GM23338 (cell line): ENCODE data around the gene SH3TC2. TPM values are rescaled to one million over a fixed set of nuclear protein-coding genes. Genes with fewer than 3 reads are reported as not detected.
A peak's percentile ranks its signal among the peaks of the same experiment; 100 is the strongest.

Experiments
- ATAC-seq: fragments of 200-7000 bp; cut with Tn5 transposase; 3 replicates; pipeline ENCODE4 v1.9.1; 2020
- DNase-seq: peaks from one replicate; pipeline ENCODE4 v3.0.0-alpha.2; 2015; ENCODE audit warnings: low spot score
- H2AFZ ChIP-seq: fragments of 200-600 bp; sonication (generic); 2 replicates; pipeline ENCODE4 v1.8.0; 2016; ENCODE audit warnings: antibody characterized with exemption, mild to moderate bottlenecking, moderate library complexity
- H3F3A ChIP-seq: fragments of 200-600 bp; sonication (generic); replicated peaks from 2 replicates; pipeline ENCODE4 v1.8.0; 2017; ENCODE audit warnings: antibody characterized with exemption, mixed run types, low read depth
- H3K27ac ChIP-seq: fragments of 200-600 bp; sonication (generic); 2 replicates; pipeline ENCODE4 v1.6.1; 2016; ENCODE audit warnings: low read depth
- H3K27me3 ChIP-seq: fragments of 200-600 bp; sonication (generic); 2 replicates; pipeline ENCODE4 v1.8.0; 2016; ENCODE audit warnings: mild to moderate bottlenecking, mixed run types, moderate library complexity; ENCODE audit not compliant: insufficient read depth
- H3K36me3 ChIP-seq: fragments of 200-600 bp; sonication (generic); 2 replicates; pipeline ENCODE4 v1.8.0; 2016; ENCODE audit warnings: mild to moderate bottlenecking; ENCODE audit not compliant: insufficient read depth
- H3K4me1 ChIP-seq: fragments of 200-600 bp; sonication (generic); 2 replicates; pipeline ENCODE4 v1.8.0; 2016; ENCODE audit warnings: mild to moderate bottlenecking, moderate library complexity; ENCODE audit not compliant: insufficient read depth
- H3K4me2 ChIP-seq: fragments of 200-600 bp; sonication (generic); 2 replicates; pipeline ENCODE4 v1.7.1; 2017; ENCODE audit warnings: mixed run types
- H3K4me3 ChIP-seq: fragments of 200-600 bp; sonication (generic); 2 replicates; pipeline ENCODE4 v1.6.1; 2016; ENCODE audit warnings: mixed run types
- H3K79me2 ChIP-seq: fragments of 200-600 bp; sonication (generic); replicated peaks from 2 replicates; pipeline ENCODE4 v1.8.0; 2017; ENCODE audit warnings: mild to moderate bottlenecking; ENCODE audit not compliant: insufficient read depth
- H3K9me2 ChIP-seq: fragments of 200-600 bp; sonication (generic); 2 replicates; pipeline ENCODE4 v1.8.0; 2017; ENCODE audit not compliant: insufficient read depth
- H4K20me1 ChIP-seq: fragments of 200-600 bp; sonication (generic); replicated peaks from 2 replicates; pipeline ENCODE4 v1.8.0; 2017; ENCODE audit warnings: mild to moderate bottlenecking; ENCODE audit not compliant: insufficient read depth
- H3K27ac Mint-ChIP-seq: 2 replicates; pipeline ENCODE4 v1.8.0; 2020; ENCODE audit warnings: inconsistent platforms, mild to moderate bottlenecking, moderate library complexity, mixed read lengths
- H3K27me3 Mint-ChIP-seq: 3 replicates; pipeline ENCODE4 v1.8.0; 2022; ENCODE audit warnings: low read depth, mild to moderate bottlenecking, moderate library complexity, mixed read lengths, inconsistent platforms; ENCODE audit not compliant: insufficient read depth, poor library complexity
- H3K36me3 Mint-ChIP-seq: 3 replicates; pipeline ENCODE4 v1.8.0; 2021; ENCODE audit warnings: low read depth, mild to moderate bottlenecking, inconsistent platforms, moderate library complexity, mixed read lengths
- H3K4me1 Mint-ChIP-seq: 3 replicates; pipeline ENCODE4 v1.8.0; 2020; ENCODE audit warnings: mild to moderate bottlenecking, inconsistent platforms, mixed read lengths
- H3K4me3 Mint-ChIP-seq: 3 replicates; pipeline ENCODE4 v1.8.0; 2021; ENCODE audit warnings: moderate library complexity, mild to moderate bottlenecking, inconsistent platforms, mixed read lengths
- H3K9me3 Mint-ChIP-seq: 3 replicates; pipeline ENCODE4 v1.8.0; 2020; ENCODE audit warnings: moderate library complexity, mild to moderate bottlenecking, inconsistent platforms, mixed read lengths
- ZNF114 ChIP-seq: fragments of 250-450 bp; sonication (Bioruptor Pico); IDR thresholded peaks from 2 replicates; pipeline ENCODE4 v1.5.0; 2020; ENCODE audit warnings: mild to moderate bottlenecking, moderate library complexity
- long read RNA-seq: library from polyadenylated mRNA; unstranded; transcript quantifications from one replicate; pipeline ENCODE4 v2.0.0, GENCODE V29; 2020; ENCODE audit not compliant: unreplicated experiment
- polyA plus RNA-seq: library from polyadenylated mRNA; unstranded; fragments of >200 nt; fragmentation: Nextera tagmentation; extraction: Ambion mirVana; gene quantifications from 2 replicates; pipeline ENCODE4 v1.2.1, GENCODE V29; 2016
- total RNA-seq: library from RNA; depleted of rRNA; stranded (reverse); fragments of >200 nt; shearing (Covaris generic); gene quantifications from 2 replicates; pipeline ENCODE4 v1.2.3, GENCODE V29; 2014; rRNA removed
- TF ChIP-seq, protein P1 (sequence below): fragments of 250-450 bp; sonication (Bioruptor Pico); IDR thresholded peaks from 2 replicates; pipeline ENCODE4 v1.5.0; 2020; ENCODE audit warnings: mild to moderate bottlenecking, moderate library complexity
- TF ChIP-seq, protein P2 (sequence below), 2 experiments: fragments of 200-600 bp in 1 of 2; sonication (generic) in 1 of 2; conservative IDR thresholded peaks; 2 replicates each; pipeline versions ENCODE4 v1.5.1 to v1.6.1; 2016 to 2017; ENCODE audit warnings: antibody characterized with exemption in 2 of 2, low read depth in 2 of 2, mild to moderate bottlenecking in 2 of 2, moderate library complexity in 1 of 2

Gene SH3TC2
- total RNA-seq (0.04 and 0.17 TPM in 2 replicates), polyA plus RNA-seq (0.10 TPM in 1 of 2 replicates, not detected in the other)
- long read RNA-seq, partial matches to known transcripts = 0 of 1 reads
- long read RNA-seq, other reads (novel, unspliced or antisense) = 1 of 1 reads

DNA sequence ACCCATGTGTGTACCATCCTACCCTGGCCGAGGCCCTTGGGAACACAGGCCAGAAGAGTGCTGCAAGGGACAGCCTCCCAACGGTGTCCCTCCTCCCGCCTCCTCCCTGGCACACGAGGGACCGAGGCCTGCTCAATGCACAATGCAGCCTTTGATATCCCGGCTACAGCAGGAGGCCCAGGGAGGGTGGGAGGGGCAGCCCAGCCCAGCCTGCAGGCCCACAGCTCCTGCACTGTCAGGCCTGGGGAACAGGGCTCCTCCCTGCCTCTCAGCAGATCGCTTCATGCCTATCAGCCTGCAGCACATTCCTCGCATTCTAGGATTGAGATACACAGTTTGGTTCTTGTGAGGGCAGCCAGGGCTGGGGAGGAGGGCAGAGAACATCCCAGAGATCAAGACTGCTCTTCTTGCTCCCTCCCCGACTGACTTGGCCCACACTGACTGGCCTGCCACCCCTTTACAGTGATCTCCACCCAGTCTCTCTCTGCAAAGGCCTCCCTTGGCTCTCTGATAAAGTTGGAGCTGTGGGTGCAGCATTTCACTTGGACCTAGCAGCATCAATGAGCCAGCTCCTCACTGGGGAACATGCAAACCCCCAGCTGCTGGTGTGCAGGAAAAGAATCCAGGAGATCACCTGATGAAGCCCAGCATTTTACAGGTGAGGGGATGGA, at the start of gene SH3TC2:
Gene SH3TC2 (minus strand): TSS at position 46 of the 671 bp plus-strand sequence. CDS start 40 bp downstream, at position 6.
- Histone ChIP-seq H3K27ac (no peak within 1 kb of the TSS), H3K36me3 (no peaks in the 10 kb centered on the region), H3K4me1 (peaks cover 7% of the 10 kb centered on the region; the same call in 1 of the 2 replicates), H2AFZ (peak within 1 kb of the TSS; percentile 69; the same call in 1 of the 2 replicates), H3K4me2 (peak within 1 kb of the TSS; percentile 57; the same call in 1 of the 2 replicates), H4K20me1 (no peaks in the 10 kb centered on the region), H3K4me3 (no peak within 1 kb of the TSS), H3K79me2 (no peaks in the 10 kb centered on the region), H3K9me2 (no peaks in the 10 kb centered on the region; the same call in none of the 2 replicates), H3K27me3 (no peaks in the 10 kb centered on the region), H3F3A (no peaks in the 10 kb centered on the region)
- peaks cover 2% of the 10 kb centered on the region; the same call in 1 of the 3 replicates for H3K36me3 Mint-ChIP-seq
- no peak within 1 kb of the TSS for H3K4me3 Mint-ChIP-seq
- peak; percentile 84 for DNase-seq
- ATAC-seq = peak; percentile 99
- peak within 1 kb of the TSS; percentile 60 for H3K27ac Mint-ChIP-seq
- peaks cover 9% of the 10 kb centered on the region for H3K27me3 Mint-ChIP-seq
- H3K9me3 Mint-ChIP-seq = peaks cover 12% of the 10 kb centered on the region
- TF ChIP-seq, protein P1, sequence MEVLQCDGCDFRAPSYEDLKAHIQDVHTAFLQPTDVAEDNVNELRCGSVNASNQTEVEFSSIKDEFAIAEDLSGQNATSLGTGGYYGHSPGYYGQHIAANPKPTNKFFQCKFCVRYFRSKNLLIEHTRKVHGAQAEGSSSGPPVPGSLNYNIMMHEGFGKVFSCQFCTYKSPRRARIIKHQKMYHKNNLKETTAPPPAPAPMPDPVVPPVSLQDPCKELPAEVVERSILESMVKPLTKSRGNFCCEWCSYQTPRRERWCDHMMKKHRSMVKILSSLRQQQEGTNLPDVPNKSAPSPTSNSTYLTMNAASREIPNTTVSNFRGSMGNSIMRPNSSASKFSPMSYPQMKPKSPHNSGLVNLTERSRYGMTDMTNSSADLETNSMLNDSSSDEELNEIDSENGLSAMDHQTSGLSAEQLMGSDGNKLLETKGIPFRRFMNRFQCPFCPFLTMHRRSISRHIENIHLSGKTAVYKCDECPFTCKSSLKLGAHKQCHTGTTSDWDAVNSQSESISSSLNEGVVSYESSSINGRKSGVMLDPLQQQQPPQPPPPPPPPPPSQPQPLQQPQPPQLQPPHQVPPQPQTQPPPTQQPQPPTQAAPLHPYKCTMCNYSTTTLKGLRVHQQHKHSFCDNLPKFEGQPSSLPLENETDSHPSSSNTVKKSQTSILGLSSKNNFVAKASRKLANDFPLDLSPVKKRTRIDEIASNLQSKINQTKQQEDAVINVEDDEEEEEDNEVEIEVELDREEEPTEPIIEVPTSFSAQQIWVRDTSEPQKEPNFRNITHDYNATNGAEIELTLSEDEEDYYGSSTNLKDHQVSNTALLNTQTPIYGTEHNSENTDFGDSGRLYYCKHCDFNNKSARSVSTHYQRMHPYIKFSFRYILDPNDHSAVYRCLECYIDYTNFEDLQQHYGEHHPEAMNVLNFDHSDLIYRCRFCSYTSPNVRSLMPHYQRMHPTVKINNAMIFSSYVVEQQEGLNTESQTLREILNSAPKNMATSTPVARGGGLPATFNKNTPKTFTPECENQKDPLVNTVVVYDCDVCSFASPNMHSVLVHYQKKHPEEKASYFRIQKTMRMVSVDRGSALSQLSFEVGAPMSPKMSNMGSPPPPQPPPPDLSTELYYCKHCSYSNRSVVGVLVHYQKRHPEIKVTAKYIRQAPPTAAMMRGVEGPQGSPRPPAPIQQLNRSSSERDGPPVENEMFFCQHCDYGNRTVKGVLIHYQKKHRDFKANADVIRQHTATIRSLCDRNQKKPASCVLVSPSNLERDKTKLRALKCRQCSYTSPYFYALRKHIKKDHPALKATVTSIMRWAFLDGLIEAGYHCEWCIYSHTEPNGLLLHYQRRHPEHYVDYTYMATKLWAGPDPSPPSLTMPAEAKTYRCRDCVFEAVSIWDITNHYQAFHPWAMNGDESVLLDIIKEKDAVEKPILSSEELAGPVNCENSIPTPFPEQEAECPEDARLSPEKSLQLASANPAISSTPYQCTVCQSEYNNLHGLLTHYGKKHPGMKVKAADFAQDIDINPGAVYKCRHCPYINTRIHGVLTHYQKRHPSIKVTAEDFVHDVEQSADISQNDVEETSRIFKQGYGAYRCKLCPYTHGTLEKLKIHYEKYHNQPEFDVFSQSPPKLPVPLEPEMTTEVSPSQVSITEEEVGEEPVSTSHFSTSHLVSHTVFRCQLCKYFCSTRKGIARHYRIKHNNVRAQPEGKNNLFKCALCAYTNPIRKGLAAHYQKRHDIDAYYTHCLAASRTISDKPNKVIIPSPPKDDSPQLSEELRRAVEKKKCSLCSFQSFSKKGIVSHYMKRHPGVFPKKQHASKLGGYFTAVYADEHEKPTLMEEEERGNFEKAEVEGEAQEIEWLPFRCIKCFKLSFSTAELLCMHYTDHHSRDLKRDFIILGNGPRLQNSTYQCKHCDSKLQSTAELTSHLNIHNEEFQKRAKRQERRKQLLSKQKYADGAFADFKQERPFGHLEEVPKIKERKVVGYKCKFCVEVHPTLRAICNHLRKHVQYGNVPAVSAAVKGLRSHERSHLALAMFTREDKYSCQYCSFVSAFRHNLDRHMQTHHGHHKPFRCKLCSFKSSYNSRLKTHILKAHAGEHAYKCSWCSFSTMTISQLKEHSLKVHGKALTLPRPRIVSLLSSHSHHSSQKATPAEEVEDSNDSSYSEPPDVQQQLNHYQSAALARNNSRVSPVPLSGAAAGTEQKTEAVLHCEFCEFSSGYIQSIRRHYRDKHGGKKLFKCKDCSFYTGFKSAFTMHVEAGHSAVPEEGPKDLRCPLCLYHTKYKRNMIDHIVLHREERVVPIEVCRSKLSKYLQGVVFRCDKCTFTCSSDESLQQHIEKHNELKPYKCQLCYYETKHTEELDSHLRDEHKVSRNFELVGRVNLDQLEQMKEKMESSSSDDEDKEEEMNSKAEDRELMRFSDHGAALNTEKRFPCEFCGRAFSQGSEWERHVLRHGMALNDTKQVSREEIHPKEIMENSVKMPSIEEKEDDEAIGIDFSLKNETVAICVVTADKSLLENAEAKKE (CRISPR knock-in tag) = 0 out of 2 replicates have a peak, but pooled peaks have one; percentile 23
- TF ChIP-seq, protein P2, sequence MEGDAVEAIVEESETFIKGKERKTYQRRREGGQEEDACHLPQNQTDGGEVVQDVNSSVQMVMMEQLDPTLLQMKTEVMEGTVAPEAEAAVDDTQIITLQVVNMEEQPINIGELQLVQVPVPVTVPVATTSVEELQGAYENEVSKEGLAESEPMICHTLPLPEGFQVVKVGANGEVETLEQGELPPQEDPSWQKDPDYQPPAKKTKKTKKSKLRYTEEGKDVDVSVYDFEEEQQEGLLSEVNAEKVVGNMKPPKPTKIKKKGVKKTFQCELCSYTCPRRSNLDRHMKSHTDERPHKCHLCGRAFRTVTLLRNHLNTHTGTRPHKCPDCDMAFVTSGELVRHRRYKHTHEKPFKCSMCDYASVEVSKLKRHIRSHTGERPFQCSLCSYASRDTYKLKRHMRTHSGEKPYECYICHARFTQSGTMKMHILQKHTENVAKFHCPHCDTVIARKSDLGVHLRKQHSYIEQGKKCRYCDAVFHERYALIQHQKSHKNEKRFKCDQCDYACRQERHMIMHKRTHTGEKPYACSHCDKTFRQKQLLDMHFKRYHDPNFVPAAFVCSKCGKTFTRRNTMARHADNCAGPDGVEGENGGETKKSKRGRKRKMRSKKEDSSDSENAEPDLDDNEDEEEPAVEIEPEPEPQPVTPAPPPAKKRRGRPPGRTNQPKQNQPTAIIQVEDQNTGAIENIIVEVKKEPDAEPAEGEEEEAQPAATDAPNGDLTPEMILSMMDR (conservative IDR thresholded peaks at IDR 0.05; ENCODE audit: low read depth in 2 of 2) = no peak
- TF ChIP-seq ZNF114 (CRISPR knock-in tag) = no peak
- peaks cover 14% of the 10 kb centered on the region; the same call in 2 of the 3 replicates for H3K4me1 Mint-ChIP-seq
